ENCODE data around the gene BECN2. TPM values are rescaled to one million over a fixed set of nuclear protein-coding genes. Genes with fewer than 3 reads are reported as not detected.
A peak's percentile ranks its signal among the peaks of the same experiment; 100 is the strongest.

The BECN2 gene
- total and polyA plus RNA-seq, 12 donors, result not detected

DNA sequence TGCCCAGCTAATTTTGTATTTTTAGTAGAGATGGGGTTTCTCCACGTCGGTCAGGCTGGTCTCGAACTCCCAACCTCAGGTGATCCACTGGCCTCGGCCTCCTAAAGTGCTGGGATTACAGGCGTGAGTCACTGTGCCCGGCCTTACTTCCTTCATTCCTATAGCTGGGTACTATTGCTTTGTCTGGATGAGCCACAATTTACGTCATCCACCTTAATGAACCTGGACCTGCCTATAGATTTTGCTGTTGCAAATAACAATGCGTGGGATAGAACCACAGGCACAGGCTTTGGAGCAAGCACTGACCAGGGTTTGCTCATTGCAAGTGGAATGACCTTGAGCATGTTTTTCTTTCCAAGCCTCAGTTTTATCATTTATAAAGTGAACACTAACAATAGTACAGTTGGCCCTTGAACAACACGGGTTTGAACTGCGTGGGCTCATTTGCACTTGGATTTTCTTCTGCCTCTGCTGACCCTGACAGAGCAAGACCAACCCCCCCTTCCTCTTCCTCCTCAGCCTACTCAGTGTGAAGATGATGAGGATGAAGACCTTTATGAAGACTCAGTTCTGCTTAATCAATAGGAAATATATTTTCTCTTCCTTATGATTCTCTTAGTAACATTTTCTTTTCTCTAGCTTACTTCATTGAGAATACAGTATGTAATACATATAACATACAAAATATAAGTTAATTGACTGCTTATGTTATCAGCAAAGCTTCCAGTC is 33.3 kb upstream of the BECN2 start:
- intact Hi-C loops (cut with DNase I), result no loop called here
- TF ChIP-seq POLR2A (IDR thresholded peaks at IDR 0.05), result no peak
- TF ChIP-seq, protein P1, sequence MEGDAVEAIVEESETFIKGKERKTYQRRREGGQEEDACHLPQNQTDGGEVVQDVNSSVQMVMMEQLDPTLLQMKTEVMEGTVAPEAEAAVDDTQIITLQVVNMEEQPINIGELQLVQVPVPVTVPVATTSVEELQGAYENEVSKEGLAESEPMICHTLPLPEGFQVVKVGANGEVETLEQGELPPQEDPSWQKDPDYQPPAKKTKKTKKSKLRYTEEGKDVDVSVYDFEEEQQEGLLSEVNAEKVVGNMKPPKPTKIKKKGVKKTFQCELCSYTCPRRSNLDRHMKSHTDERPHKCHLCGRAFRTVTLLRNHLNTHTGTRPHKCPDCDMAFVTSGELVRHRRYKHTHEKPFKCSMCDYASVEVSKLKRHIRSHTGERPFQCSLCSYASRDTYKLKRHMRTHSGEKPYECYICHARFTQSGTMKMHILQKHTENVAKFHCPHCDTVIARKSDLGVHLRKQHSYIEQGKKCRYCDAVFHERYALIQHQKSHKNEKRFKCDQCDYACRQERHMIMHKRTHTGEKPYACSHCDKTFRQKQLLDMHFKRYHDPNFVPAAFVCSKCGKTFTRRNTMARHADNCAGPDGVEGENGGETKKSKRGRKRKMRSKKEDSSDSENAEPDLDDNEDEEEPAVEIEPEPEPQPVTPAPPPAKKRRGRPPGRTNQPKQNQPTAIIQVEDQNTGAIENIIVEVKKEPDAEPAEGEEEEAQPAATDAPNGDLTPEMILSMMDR (IDR thresholded peaks at IDR 0.05), result no peak
- peak in 1 of 7 donors; percentile 8 for DNase-seq

DNA sequence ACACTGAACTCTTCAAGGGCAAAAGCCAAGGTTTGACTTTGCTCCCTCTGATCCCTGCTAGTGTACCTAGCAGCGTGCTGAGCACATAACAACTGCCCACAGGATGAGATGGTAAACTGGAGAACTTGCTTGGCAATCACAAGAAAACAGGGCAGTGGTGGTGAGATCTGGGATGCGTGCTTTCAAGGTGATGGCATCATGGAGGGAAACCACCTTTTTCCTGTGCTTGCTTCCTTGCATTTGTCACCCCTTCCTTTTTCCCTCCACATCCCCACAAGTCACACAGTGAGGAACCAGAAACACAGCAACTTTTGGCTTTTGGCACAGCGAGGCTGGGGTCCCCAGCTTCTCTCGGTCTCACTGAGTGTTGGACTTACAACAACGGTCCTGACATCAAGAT is 31.4 kb upstream of the BECN2 start:
- Histone ChIP-seq H3K27me3 (no peaks in the 10 kb centered on the region), H3K4me1 (replicated peaks in 1 of 2) (no peaks in the 10 kb centered on the region), H3K4me3 (no peak overlapping the region), H3K36me3 (replicated peaks in 1 of 2) (no peaks in the 10 kb centered on the region), H3K27ac (no peak overlapping the region), H3K9me3 (replicated peaks in 1 of 3) (no peaks in the 10 kb centered on the region)
- intact Hi-C loops (cut with DNase I), result no loop called here
- WGBS, 4 donors, result 79 to 93% (median 83%) methylated on average over 5 of the region's 5 CpGs
- TF ChIP-seq, protein P1 (IDR thresholded peaks at IDR 0.05), result no peak
- TF ChIP-seq POLR2A (IDR thresholded peaks at IDR 0.05), result no peak
- DNase-seq, result no peak

More for the DNA sequence above, 33.3 kb upstream of the BECN2 start:
- H3K4me3 ChIP-seq, result no peak overlapping the region
- H3K9me3 ChIP-seq (replicated peaks in 1 of 3), result no peaks in the 10 kb centered on the region
- H3K36me3 ChIP-seq (replicated peaks in 1 of 2), result no peaks in the 10 kb centered on the region
- H3K27me3 ChIP-seq, result no peaks in the 10 kb centered on the region
- WGBS, 4 donors, result 64 to 77% (median 72%) methylated on average over 10 of the region's 10 CpGs
- H3K4me1 ChIP-seq (replicated peaks in 1 of 2), result no peaks in the 10 kb centered on the region
- no peak overlapping the region for H3K27ac ChIP-seq

DNA sequence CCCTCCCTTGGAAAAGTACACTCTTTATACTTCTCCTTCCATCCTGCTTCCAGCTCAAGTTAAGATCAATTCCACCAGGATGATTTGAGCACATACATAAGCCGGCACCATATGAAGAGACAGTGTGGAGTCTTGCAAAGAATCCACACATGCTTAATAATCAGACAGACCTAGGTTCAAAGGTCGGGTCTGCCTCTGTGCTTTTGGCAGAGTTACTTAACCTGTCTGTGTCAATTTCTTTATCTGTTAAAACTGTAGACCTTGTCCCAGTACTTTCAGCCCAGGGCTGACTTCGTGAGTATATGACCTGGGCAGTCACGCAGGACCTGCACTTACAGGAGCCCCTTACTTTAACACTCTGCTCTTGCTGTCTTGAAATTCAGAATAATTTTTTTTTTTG is 30.2 kb upstream of the BECN2 start:
- H3K36me3 ChIP-seq (replicated peaks in 1 of 2), result no peaks in the 10 kb centered on the region
- no peaks in the 10 kb centered on the region for H3K4me1 ChIP-seq (replicated peaks in 1 of 2)
- H3K27me3 ChIP-seq, result no peaks in the 10 kb centered on the region
- 62 to 97% (median 70%) methylated on average over 4 of the region's 4 CpGs for WGBS, 4 donors
- no peak for DNase-seq
- no peaks in the 10 kb centered on the region for H3K9me3 ChIP-seq (replicated peaks in 1 of 3)
- no peak overlapping the region for H3K4me3 ChIP-seq
- no peak overlapping the region for H3K27ac ChIP-seq
- intact Hi-C loops (cut with DNase I), result no loop called here
- no peak for TF ChIP-seq POLR2A (IDR thresholded peaks at IDR 0.05)
- TF ChIP-seq, protein P1 (IDR thresholded peaks at IDR 0.05), result no peak

DNA sequence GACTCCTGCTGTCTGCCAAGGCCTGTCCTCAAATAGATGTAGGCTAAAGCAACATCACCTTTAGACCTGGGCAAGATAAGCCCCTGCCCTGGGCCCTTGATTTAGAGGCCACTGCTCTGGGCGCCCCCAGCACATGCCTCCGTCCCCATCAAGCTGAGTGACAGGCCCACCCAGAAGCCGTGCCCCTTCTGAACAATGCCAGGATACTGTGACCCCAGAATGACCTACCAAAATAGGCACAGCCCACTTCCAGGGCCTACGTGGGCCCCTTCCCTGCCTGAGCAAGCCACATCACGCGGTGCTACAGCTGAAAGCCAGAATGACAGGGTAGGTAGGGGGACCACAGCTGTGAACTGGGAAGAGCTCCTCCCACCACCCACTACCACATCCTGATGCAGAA is 24.7 kb upstream of the BECN2 start:
- 58 to 93% (median 70%) methylated on average over 2 to 6 of the region's 6 CpGs for WGBS, 4 donors
- H3K27ac ChIP-seq, result no peak overlapping the region
- H3K9me3 ChIP-seq (replicated peaks in 1 of 3), result no peaks in the 10 kb centered on the region
- intact Hi-C loops (cut with DNase I), result no loop called here
- peaks cover 3 to 9% of the 10 kb centered on the region in 2 donors for H3K4me1 ChIP-seq (replicated peaks in 1 of 2)
- no peaks in the 10 kb centered on the region for H3K36me3 ChIP-seq (replicated peaks in 1 of 2)
- DNase-seq, result no peak
- H3K4me3 ChIP-seq, result no peak overlapping the region
- no peaks in the 10 kb centered on the region for H3K27me3 ChIP-seq
- no peak for TF ChIP-seq POLR2A (IDR thresholded peaks at IDR 0.05)
- TF ChIP-seq, protein P1 (IDR thresholded peaks at IDR 0.05), result no peak
